ENCODE results near the gene ROR2. TPM values are rescaled to one million over a fixed set of nuclear protein-coding genes. Genes with fewer than 3 reads are reported as not detected.

ROR2 gene
- total and polyA plus RNA-seq, 4 donors: 0.13 to 0.84 (median 0.52) TPM

GRCh38 chr9:91714874-91715615 lies 235.0 kb downstream of the ROR2 start:
- Histone ChIP-seq H3K4me1 (ENCODE audit: control insufficient read depth in 4 of 4, insufficient read depth in 4 of 4, low read length in 3 of 4) (no peaks in the 10 kb centered on the region), H3K9me3 (ENCODE audit: control insufficient read depth in 4 of 4, low read length in 3 of 4) (no peaks in the 10 kb centered on the region), H3K27ac (ENCODE audit: low read depth in 1 of 2, low read length in 2 of 2) (no peak overlapping the region), H3K4me3 (ENCODE audit: low read depth in 1 of 3, low read length in 3 of 3) (no peak overlapping the region), H3K9ac (ENCODE audit: low read depth in 1 of 2, low read length in 2 of 2) (no peak overlapping the region), H3K36me3 (ENCODE audit: control insufficient read depth in 4 of 4, insufficient read depth in 3 of 4, low read depth in 1 of 4, low read length in 3 of 4) (no peaks in the 10 kb centered on the region), H3K27me3 (ENCODE audit: control insufficient read depth in 4 of 4, insufficient read depth in 4 of 4, low read length in 3 of 4) (peaks cover 0 to 3% (median 1%) of the 10 kb centered on the region in 4 donors)
- 85% methylated on average over 14 of the region's 14 CpGs for WGBS
- no peak for DNase-seq (ENCODE audit: low spot score)
- no peak for TF ChIP-seq ZBTB33 (IDR thresholded peaks at IDR 0.05)
- TF ChIP-seq EGR1 (IDR thresholded peaks at IDR 0.05; ENCODE audit: low read depth in 2 of 2): no peak
- no peak for TF ChIP-seq JUND (IDR thresholded peaks at IDR 0.05)
- no peak for TF ChIP-seq TAF1 (conservative IDR thresholded peaks at IDR 0.05)
- no peak for TF ChIP-seq RXRA (IDR thresholded peaks at IDR 0.05)
- no peak for TF ChIP-seq ATF3 (IDR thresholded peaks at IDR 0.05)
- TF ChIP-seq RAD21 (IDR thresholded peaks at IDR 0.05): no peak
- no peak for TF ChIP-seq NR2F2 (IDR thresholded peaks at IDR 0.05)
- no peak for TF ChIP-seq MAX (IDR thresholded peaks at IDR 0.05)
- no peak for TF ChIP-seq GABPA (IDR thresholded peaks at IDR 0.05 in 1 of 2, conservative IDR thresholded peaks at IDR 0.05 in 1 of 2)
- no peak for TF ChIP-seq SP1 (IDR thresholded peaks at IDR 0.05)
- TF ChIP-seq YY1 (IDR thresholded peaks at IDR 0.05): no peak
- no peak for TF ChIP-seq FOXA2 (IDR thresholded peaks at IDR 0.05)

GRCh38 chr9:91714020-91714806 lies 235.8 kb downstream of the ROR2 start:
- Histone ChIP-seq H3K4me1 (ENCODE audit: control insufficient read depth in 4 of 4, insufficient read depth in 4 of 4, low read length in 3 of 4) (no peaks in the 10 kb centered on the region), H3K27me3 (ENCODE audit: control insufficient read depth in 4 of 4, insufficient read depth in 4 of 4, low read length in 3 of 4) (peaks cover 0 to 2% (median 0%) of the 10 kb centered on the region in 4 donors), H3K9ac (ENCODE audit: low read depth in 1 of 2, low read length in 2 of 2) (no peak overlapping the region), H3K27ac (ENCODE audit: low read depth in 1 of 2, low read length in 2 of 2) (no peak overlapping the region), H3K36me3 (ENCODE audit: control insufficient read depth in 4 of 4, insufficient read depth in 3 of 4, low read depth in 1 of 4, low read length in 3 of 4) (no peaks in the 10 kb centered on the region), H3K4me3 (ENCODE audit: low read depth in 1 of 3, low read length in 3 of 3) (no peak overlapping the region), H3K9me3 (ENCODE audit: control insufficient read depth in 4 of 4, low read length in 3 of 4) (no peaks in the 10 kb centered on the region)
- 18% methylated on average over 39 of the region's 39 CpGs for WGBS
- TF ChIP-seq EGR1 (IDR thresholded peaks at IDR 0.05; ENCODE audit: low read depth in 2 of 2) (no peak), ATF3 (IDR thresholded peaks at IDR 0.05) (no peak), TAF1 (conservative IDR thresholded peaks at IDR 0.05) (no peak), HNF4G (IDR thresholded peaks at IDR 0.05) (no peak), HNF4A (conservative IDR thresholded peaks at IDR 0.05) (no peak), FOXA1 (IDR thresholded peaks at IDR 0.05) (no peak), CTCF (IDR thresholded peaks at IDR 0.05; ENCODE audit: low read depth, low read length, missing input control) (no peak), RAD21 (IDR thresholded peaks at IDR 0.05) (no peak), FOXA2 (IDR thresholded peaks at IDR 0.05) (no peak), SP1 (IDR thresholded peaks at IDR 0.05) (no peak), JUND (IDR thresholded peaks at IDR 0.05) (no peak)
- peak; percentile 61 for DNase-seq (ENCODE audit: low spot score)

Data from liver (tissue), 9 donors.